ENCODE data around the gene ASPN.

Gene ASPN

DNA sequence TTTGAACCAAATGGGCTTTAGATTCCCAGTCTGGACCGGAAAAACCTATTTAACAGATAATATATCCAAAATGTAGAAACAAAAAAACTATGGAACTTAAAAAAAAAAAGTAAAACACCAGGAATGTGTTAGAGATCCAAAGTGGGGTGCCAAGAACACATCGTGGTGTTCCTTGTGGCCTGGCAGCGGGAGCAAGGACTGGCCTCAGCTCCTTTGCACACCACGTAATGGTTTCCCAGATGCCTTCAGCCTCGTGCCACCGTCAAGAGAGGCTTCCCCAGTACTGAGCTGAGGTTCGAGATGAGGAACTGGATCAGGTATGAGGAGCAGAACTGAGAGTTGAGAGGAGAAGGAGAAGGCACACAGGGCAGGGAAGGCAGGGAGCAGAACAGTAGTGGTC is 3.5 kb downstream of the ASPN start:
- DNase-seq (ENCODE audit: low read depth, low spot score): no peak
- ChIA-PET CTCF (interaction anchor here (1.3 to 7.6 kb wide), 2 partner anchors 12 to 18 kb away, joined by 3 to 38 read pairs; no protein-coding TSS in a partner anchor), POLR2A (no interaction called here)
- no peak overlapping the region for H3K4me3 ChIP-seq (ENCODE audit: low read depth, low read length)
- TF ChIP-seq, protein P1, sequence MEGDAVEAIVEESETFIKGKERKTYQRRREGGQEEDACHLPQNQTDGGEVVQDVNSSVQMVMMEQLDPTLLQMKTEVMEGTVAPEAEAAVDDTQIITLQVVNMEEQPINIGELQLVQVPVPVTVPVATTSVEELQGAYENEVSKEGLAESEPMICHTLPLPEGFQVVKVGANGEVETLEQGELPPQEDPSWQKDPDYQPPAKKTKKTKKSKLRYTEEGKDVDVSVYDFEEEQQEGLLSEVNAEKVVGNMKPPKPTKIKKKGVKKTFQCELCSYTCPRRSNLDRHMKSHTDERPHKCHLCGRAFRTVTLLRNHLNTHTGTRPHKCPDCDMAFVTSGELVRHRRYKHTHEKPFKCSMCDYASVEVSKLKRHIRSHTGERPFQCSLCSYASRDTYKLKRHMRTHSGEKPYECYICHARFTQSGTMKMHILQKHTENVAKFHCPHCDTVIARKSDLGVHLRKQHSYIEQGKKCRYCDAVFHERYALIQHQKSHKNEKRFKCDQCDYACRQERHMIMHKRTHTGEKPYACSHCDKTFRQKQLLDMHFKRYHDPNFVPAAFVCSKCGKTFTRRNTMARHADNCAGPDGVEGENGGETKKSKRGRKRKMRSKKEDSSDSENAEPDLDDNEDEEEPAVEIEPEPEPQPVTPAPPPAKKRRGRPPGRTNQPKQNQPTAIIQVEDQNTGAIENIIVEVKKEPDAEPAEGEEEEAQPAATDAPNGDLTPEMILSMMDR (IDR thresholded peaks at IDR 0.05; ENCODE audit: insufficient read depth, low read length, missing control alignments): no peak

DNA sequence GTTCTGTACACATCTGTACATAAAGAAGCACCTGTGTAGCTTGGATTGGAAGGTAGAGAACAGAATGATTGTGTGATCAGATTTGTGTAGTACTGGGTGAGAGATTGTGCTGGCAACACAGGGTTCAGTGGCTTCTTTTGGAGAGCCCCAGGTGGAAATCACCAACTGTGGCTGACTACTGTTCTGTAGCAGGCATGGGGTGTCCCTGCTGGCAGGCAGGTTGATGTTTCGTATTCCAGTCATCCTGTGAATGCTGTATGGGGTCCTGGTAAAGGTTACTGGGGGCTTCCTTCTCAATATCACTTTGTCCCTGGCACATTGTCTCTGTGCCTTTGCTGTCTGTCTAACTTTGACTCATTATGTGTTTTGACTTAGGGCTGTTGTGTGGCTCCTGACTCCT is 5.3 kb downstream of the ASPN start:
- CTCF ChIA-PET: interaction anchor here (1.1 to 7.6 kb wide), 3 partner anchors 10 to 148 kb away, joined by 3 to 38 read pairs (median 3); no protein-coding TSS in a partner anchor
- DNase-seq (ENCODE audit: low read depth, low spot score): no peak
- TF ChIP-seq, protein P1 (IDR thresholded peaks at IDR 0.05; ENCODE audit: insufficient read depth, low read length, missing control alignments): no peak
- no peak overlapping the region for H3K4me3 ChIP-seq (ENCODE audit: low read depth, low read length)
- POLR2A ChIA-PET: no interaction called here

- POLR2A ChIA-PET: no interaction called here
- TF ChIP-seq, protein P1 (IDR thresholded peaks at IDR 0.05; ENCODE audit: insufficient read depth, low read length, missing control alignments): no peak
- CTCF ChIA-PET: no interaction called here
- no peak overlapping the region for H3K4me3 ChIP-seq (ENCODE audit: low read depth, low read length)
- no peak for DNase-seq (ENCODE audit: low read depth, low spot score)
Measured at GRCh38 chr9:92474587-92474986, 7.7 kb downstream of the ASPN start.

GRCh38 chr9:92468206-92468605 is 14.1 kb downstream of the ASPN start:
- CTCF ChIA-PET: interaction anchor here (0.7 to 4.7 kb wide), 3 partner anchors 11 to 34 kb away, joined by 3 to 38 read pairs (median 4); partner anchors contain the start of gene ASPN
- TF ChIP-seq, protein P1 (IDR thresholded peaks at IDR 0.05; ENCODE audit: insufficient read depth, low read length, missing control alignments): no peak
- POLR2A ChIA-PET: no interaction called here
- DNase-seq (ENCODE audit: low read depth, low spot score): no peak
- H3K4me3 ChIP-seq (ENCODE audit: low read depth, low read length): no peak overlapping the region

GRCh38 chr9:92467511-92467910 is 14.8 kb downstream of the ASPN start:
- no peak overlapping the region for H3K4me3 ChIP-seq (ENCODE audit: low read depth, low read length)
- ChIA-PET CTCF (interaction anchor here (1.6 to 4.7 kb wide), 2 partner anchors 12 to 28 kb away, joined by 5 to 38 read pairs; partner anchors contain the start of gene ASPN), POLR2A (no interaction called here)
- no peak for DNase-seq (ENCODE audit: low read depth, low spot score)
- TF ChIP-seq, protein P1 (IDR thresholded peaks at IDR 0.05; ENCODE audit: insufficient read depth, low read length, missing control alignments): no peak

GRCh38 chr9:92467041-92467440 is 15.3 kb downstream of the ASPN start:
- TF ChIP-seq, protein P1 (IDR thresholded peaks at IDR 0.05; ENCODE audit: insufficient read depth, low read length, missing control alignments): no peak
- H3K4me3 ChIP-seq (ENCODE audit: low read depth, low read length): no peak overlapping the region
- ChIA-PET CTCF (interaction anchor here (1.0 to 4.7 kb wide), 3 partner anchors 12 to 38 kb away, joined by 3 to 38 read pairs (median 5); partner anchors contain the start of gene ASPN), POLR2A (no interaction called here)
- DNase-seq (ENCODE audit: low read depth, low spot score): no peak
